ENCODE results near the gene CGB7.
A peak's percentile ranks its signal among the peaks of the same experiment; 100 is the strongest.
"Not testable (repeated sequence)": the region's sequence is repeated elsewhere in the genome, so short reads cannot be mapped to it uniquely, and the experiment has no call there.

Gene CGB7

DNA sequence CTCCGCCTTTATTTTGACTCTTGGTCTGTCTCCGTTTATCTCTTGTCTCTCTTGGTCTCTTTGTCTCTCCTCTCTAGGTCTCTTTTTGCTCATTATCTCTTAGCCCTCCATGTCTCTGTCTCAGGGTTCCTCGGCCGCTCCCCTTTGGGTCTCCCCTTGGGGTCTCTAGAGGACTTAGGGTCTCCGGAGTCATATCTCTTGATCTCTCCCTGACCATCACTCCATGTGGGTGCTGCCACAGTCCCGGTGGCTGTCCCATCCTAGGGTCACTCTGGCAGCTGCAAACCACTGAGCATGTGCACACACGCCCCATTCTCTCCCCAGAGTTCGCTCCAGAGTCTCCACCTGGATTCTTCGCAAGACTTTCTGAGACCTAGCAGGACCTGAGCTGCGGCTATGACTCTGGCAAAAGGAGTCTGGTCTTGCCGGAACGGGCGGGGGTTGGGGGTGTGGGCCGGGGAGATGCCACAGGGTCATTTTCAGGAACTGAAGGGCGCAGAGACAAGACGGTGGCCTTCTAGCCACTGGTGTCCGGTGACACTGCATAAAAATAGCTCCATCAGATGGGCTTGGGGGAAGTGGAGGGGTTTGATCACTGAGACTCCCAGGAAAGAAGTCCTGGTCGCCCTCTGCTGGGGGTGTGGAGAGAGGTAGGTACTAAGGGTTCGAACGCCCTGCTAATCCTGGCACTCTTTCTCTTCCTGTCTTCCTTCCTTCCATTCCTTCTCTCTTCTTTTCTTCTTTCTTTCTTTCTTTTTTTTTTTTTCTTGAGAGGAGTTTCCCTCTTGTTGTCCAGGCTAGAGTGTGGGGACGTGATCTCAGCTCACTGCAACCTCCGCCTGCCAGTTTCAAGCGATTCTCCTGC is 16.2 kb upstream of the CGB7 start:
- no peak for DNase-seq (ENCODE audit: low read depth in 1 of 2, low spot score in 1 of 2)

DNA sequence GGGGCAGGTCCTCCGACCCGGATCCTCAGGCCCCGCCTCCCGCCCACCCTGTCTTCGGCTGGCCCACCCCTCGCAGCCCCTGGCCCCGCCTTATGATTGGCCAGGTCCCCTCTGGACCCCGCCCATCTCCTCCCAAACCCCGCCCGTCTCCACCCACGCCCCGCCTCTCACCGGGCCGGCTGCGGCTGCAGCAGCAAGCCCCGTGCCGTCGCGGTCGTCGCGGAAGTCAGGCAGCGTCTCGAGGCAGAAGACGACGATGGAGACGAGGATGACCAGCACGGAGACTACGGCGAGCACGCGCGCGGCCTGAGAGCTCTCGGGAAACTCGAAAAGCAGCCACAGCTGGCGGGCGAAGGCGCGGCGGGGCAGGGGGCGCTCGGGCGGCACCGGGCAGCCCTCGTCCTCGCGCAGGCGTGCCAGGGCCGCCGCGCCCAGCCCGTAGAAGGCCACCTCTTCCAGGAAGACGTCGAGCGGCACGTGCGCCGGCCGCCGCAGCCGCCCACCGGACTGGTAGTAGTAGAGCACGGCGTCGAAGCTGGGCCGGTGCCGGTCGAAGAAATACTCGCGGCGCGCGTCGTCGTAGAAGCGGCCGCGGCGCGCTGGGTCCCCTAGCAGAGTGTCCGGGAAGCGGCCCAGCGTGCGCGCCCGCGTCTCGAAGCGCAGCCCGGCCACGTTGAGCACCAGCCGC is 14.5 kb upstream of the CGB7 start:
- DNase-seq (ENCODE audit: low read depth in 1 of 2, low spot score in 1 of 2): no peak

DNA sequence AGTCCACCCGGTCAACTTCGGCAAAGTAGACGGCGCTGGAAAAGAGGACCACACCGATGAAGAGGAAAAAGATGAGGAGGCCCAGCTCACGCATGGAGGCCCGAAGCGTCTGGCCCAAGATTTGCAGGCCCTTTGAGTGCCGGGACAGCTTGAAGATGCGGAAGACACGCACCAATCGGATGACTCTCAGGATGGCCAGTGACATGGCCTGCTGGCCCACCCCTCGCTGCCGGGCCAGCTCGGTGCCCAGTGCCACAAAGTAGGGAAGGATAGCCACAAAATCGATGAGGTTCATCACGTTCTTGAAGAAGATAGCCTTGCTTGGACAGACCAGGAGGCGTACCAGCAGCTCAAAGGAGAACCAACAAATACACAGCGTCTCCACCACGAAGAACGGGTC is 12.9 kb upstream of the CGB7 start:
- DNase-seq (ENCODE audit: low read depth in 1 of 2, low spot score in 1 of 2): no peak

DNA sequence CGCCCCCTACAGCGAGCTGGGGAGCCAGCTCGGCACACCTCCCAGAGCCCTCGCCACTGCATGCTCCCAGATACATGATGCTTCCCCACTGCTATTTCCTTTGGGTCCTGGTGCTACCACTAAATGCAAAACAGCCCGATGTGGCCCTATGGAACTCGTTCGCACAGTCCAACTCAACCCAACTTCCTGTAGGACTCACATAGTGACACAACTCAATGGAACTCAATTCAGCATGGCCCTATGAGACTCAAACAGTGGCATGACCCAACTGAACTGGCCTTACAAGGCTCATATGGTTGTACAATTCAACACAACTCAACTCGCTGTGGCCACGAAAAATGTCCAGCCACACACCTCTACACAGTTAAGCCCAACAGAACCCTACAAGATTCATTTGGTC is 11.5 kb upstream of the CGB7 start:
- DNase-seq (ENCODE audit: low read depth in 1 of 2, low spot score in 1 of 2): no peak

DNA sequence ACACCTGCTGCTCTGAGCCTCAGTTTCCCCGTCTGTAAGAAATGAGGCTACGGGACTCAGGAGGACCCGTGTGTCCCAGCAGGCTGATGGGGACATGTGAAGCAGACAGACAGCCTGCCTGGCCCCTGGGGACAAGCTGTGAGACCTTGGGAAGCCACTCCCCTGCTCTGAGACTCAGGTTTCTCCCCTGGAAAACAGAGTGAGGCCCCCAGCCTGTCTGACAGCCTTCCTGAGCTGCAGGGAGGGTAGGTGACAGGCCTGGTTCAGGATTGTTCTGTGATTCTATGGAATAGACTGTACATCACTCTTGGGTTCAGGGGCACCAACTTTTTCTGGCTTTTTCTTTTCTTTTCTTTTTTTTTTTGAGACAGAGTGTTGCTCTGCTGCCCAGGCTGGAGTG is 10.0 kb upstream of the CGB7 start:
- no peak for DNase-seq (ENCODE audit: low read depth in 1 of 2, low spot score in 1 of 2)

DNA sequence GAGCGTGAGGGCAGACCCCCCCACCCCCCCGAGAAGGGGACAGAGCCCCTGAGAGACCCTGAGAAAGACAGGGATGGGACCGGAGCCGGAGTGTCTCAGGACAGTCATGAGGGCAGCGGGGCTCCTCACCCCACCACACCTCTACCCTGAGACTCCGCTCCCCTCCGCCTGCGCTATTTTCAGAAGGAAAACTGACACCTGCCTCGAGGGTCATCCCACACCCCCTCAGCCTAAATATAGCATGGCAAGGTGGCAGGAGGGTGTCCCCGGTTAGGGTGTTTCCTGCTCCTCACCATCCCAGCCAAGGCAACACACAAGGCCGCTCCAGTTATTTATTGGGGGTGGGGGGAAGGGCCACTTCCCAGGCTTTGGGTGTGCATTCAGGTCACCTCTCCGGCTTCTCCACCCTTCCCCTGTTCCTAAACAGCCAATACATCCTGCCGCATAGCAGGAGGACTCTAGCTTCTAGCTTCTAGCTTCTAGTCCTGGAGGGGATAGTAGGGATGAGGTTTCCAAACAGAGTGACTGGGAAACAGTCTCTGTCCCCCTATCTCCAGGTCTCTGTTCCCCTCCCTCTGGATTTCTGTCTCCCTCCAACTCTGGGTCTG is 8.5 kb upstream of the CGB7 start:
- DNase-seq (ENCODE audit: low read depth in 1 of 2, low spot score in 1 of 2): no peak

DNA sequence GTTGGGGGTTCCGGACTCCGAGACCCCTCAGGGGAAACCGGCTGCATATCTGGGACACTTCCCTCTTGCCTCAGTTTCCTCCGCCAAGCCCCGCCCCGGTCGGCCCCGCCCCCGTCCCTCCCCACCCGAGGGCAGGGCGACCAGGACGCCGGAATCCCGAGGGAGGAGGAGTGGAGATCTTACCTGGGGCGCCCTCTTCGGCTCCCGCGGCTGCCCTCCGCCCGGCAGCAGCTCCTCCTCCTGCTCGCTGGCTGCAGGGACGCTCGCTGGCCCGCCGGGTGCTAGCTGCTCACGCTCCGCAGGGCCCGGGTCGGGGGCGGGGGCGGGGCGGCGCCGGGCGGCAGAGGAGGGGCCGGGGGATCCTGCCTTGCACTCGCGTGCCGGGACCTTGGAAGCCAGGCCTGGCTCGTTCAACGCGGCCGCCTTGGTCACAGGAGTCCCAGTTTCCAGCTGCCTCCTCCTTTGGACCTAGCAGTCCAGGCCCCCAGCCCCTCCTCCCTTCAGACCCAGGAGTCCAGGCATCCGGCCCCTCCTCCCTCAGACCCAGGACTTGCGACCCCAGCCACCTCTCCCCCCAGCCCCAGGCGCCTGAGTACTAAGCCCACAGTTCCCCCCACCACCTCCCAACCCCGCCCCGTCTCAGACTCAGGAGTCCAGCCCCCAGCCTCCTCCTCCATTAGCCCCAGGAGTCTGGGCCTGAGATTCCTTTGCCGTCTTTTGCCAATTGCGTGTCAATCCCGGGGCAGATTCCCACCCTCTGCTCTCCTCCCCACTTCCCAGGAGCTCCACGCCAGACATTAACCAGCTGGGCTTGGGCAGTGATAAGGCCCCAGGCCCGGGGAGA is 7.4 kb upstream of the CGB7 start, which contains the start of gene NTF4:
Gene NTF4, minus strand, starts transcription at position 51 of the 844 bp plus-strand sequence. CDS start 2,821 bp downstream, outside the sequence.
- DNase-seq (ENCODE audit: low read depth in 1 of 2, low spot score in 1 of 2): no peak

DNA sequence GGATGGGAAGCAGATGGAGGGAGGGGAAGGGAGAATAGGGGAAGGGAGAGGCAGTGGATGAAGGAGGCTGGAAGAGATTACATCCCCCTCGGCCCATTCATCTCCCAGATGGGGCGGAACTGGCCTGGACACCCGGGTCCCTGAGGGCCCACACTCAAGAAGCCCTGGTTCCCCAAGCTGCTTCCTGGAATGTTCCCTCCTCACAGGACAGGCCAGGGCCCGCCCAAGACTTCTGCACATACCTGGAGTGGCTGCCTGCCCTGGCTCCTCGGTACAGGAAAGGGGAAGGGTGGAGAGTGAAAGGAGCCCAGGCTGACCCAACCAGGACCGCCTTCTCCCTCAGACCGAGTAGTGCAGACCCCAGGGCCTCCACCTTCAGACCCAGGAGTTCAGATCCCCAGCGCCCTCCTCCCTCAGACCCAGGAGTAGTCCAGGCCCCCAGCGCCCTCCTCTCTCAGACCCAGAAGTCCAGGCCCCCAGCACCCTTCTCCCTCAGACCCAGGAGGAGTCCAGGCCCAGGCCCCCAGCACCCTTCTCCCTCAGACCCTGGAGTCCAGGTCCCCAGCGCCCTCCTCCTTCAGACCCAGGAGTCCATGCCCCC is 6.6 kb upstream of the CGB7 start:
- DNase-seq (ENCODE audit: low read depth in 1 of 2, low spot score in 1 of 2): no peak

DNA sequence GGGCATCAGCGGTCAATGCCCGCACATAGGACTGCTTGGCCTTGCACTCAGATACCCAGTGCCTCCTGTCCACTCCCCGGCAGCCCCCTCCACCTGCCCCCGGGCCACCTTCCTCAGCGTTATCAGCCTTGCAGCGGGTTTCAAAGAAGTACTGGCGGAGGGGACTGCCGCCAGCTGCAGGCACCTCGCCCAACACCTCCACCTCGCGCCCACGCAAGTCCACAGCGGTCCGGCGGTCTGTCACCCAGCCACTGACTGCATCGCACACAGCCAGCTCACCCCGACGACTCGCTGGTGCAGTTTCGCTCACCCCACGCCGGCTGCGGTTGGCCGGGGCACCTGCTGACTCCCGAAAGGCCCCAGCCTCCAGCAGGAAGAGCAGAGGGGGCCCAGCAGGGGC is 3.9 kb upstream of the CGB7 start:
- no peak for DNase-seq (ENCODE audit: low read depth in 1 of 2, low spot score in 1 of 2)

DNA sequence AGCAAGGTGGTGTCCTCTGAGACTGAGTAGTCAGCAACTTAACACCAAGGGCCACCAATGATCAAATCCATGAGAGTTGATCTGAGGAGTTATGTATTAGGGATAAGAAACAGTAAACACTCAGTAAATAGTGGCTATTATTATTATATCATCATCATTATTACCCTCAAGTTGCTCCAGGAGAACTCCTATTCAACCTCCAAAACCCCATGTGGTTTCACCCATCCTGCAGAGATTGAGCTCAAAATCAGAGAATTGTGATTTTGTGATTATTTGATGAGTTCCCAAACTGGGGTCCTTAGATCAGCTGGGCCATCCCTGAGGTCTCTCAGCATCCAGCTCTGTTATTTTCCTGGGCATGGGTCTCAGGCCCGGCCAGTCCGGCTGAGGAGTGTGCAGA is 3.5 kb upstream of the CGB7 start:
- no peak for DNase-seq (ENCODE audit: low read depth in 1 of 2, low spot score in 1 of 2)

DNA sequence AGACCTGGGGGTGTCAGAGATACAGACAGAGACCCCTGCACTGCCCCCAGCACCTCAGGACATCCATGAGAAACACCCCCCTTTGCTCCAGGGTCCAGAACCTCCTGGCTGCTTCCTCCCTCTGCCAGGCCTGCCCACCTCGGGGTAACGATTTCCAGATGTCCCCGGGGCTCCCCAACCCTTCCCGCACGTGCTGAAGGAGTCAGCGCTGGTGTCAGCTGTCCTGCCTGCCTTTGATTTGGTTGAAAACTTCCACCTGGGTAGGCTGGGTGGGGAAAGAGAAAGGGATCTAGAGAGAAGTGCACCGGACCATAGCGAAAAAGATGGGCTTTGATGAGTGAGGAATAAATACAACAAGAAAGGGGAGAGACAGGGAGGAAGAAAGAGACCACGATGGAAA is 1.5 kb upstream of the CGB7 start:
- DNase-seq (ENCODE audit: low read depth in 1 of 2, low spot score in 1 of 2): no peak

DNA sequence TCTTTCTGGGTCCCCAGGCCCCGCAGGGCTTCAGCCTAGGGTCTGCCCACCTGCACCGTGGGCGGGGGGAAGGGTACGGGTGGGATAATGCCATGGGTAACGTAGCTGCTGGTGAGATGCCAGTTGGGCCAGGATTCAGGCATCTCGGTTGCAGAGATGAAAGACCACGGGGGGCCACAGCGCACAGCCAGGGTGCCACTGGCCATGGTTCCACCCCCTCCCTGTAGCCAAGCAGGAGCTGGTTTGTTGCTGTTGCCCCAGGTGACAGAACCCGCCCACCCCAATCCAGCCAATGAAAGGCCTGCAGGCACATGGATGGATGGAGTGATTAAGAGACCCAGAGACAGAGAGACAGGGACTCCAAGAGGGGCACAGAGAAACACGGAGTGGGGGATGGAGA is 1.0 kb upstream of the CGB7 start:
- no peak for DNase-seq (ENCODE audit: low read depth in 1 of 2, low spot score in 1 of 2)

DNA sequence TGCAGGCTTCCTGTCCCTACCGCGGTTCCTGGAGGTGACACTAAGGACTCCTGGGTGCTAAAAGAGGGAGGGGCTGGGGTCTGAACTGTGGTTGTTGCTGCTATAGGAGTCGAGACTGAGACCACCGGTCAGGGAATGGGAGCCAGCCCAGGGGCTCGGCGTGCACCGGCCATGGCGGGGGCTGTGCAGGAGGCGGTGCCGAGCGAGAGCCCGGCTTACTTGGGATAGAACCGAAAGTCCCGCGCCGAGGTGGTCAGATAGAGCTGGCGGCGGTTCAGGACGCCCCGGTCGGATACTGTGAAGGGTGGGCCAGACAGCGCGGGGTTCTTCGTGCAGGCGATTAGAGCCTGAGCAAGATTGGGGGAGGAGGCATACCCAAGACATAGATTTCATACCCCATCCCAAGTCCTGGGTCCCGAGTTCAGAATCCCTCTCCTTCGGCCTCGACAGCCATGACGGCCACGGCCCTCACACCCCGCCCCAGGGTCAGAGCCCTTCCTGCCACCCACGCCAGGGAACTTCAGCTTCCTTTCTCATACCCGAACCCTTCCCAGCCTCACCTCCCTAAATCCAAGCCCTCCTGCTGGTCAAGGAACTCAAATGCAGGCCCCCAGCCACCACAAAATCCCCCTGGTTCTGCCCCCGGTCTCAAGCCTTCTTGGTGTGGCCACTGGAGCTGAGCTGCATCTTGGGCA is 500 bp downstream of the CGB7 start:
- DNase-seq (ENCODE audit: low read depth in 1 of 2, low spot score in 1 of 2): not testable (repeated sequence)

DNA sequence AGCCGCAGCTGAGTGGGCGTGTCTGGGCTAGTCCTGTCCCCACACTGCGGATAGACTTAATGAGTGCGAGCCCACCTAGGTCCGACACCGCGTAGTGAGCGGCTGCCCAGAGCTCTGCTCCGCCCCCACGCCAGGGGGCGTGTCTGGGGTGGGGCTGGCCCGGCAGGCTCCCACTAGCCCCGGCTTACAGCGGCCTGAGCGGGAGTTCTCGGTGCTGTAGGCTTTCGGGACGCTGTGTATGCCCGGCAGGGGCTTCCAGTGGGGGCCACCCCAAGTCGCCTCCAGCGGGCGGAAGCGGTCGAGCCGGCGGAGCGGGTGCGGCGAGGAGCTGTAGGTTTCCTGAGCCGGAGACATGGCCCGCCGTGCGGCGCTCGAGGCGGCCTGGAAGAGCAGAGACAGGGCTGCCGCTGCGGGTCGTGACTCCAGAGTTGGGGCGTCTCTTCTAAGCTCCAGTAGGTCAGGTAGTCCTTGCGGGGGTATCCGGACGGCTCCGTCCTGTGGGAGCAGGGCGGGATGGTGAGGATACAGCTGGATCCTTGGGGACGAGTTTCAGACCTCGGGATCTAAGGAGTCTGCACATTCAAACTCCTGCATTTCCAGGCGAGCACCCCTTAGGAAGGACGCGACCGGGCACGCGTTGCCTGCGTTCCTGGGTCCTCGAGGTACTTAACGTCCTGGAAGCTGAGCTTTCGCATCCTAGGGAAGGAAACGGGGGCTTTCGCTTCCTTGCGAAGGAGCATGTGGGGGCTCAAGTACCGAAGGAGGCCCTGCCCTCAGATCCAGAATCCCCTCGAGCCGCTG is 1.2 kb downstream of the CGB7 start:
- DNase-seq (ENCODE audit: low read depth in 1 of 2, low spot score in 1 of 2): peak in 1 of 2 donors; percentile 26

DNA sequence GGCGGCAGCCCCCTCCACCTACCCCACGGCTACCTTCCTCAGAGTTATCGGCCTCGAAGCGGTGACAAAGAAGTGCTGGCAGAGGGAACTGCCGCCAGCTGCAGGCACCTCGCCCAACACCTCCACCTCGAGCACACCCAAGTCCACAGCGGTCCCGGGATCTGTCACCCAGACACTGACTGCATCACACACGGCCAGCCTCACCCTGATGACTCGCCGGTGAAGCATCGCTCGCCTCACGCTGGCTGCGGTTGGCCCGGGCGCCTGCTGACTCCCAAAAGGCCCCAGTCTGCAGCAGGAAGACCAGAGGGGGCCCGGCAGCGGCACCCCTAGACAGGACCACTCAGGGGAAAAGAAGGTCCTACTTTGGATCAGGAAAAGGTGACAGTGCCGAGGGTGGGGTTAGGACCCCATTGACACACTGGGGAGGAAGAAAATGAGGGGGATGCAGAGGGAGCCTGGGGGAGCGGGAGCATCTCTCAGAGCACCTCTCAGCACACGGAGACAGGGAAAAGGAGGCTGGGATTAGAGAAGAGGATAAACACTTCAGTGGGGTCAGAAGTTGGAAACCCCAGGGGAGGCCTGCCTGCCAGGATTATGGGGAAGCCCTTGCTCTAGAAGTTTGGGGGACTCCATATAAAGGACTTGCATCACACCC is 7.0 kb downstream of the CGB7 start:
- not testable (repeated sequence) for DNase-seq (ENCODE audit: low read depth in 1 of 2, low spot score in 1 of 2)

DNA sequence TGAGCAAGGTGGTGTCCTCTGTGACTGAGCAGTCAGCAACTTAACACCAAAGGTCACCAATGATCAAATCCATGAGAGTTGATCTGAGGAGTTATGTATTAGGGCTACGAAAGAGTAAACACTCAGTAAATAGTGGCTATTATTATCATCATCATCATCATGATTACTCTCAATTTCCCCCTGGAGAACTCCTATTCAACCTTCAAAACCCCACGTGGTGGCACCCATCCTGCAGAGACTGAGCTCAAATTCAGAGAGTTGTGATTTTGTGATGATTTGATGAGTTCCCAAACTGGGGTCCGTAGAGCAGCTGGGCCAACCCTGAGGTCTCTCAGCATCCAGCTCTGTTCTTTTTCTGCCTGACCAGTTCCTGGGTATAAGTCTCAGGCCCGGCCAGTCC is 7.7 kb downstream of the CGB7 start:
- not testable (repeated sequence) for DNase-seq (ENCODE audit: low read depth in 1 of 2, low spot score in 1 of 2)

DNA sequence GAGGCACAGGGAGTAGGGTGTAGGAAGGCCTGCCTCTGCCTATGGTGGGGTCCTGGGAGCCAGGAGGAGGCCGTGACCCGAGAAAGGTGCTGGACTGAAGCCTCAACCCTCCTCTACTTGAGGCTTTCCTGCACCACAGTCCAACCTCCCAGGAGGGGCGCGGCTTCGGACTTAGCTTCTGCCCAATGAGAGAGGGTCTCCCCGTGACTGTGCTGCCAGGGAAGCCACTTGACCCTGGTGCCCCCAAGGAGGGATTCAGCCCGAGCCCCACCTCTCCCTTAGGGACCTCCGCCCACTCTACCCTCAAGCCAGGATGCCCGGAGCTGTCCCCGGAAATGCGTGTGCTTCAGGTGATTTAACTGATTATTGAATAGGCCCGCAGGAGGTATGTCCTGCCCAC is 8.5 kb downstream of the CGB7 start, which contains the start of gene CGB8:
Gene CGB8, minus strand, starts transcription at position 101 of the 400 bp plus-strand sequence. CDS start 372 bp downstream, outside the sequence.
- not testable (repeated sequence) for DNase-seq (ENCODE audit: low read depth in 1 of 2, low spot score in 1 of 2)

DNA sequence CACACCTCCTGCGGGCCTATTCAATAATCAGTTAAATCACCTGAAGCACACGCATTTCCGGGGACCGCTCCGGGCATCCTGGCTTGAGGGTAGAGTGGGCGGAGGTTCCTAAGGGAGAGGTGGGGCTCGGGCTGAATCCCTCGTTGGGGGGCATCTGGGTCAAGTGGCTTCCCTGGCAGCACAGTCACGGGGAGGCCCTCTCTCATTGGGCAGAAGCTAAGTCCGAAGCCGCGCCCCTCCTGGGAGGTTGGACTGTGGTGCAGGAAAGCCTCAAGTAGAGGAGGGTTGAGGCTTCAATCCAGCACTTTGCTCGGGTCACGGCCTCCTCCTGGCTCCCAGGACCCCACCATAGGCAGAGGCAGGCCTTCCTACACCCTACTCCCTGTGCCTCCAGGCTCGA is 14.0 kb downstream of the CGB7 start, which contains the start of gene CGB5:
Gene CGB5, plus strand, starts transcription at position 301 of the 400 bp plus-strand sequence. CDS start 362 bp downstream, outside the sequence.
- DNase-seq (ENCODE audit: low read depth in 1 of 2, low spot score in 1 of 2): not testable (repeated sequence)

All from activated CD4-positive, alpha-beta T cell treated with anti-CD3 and anti-CD28 coated beads, Interleukin-2, amount 50 U/mL, for 24 hours (primary cell).